ENCODE measurements around the gene UBALD1.

The UBALD1 gene

DNA sequence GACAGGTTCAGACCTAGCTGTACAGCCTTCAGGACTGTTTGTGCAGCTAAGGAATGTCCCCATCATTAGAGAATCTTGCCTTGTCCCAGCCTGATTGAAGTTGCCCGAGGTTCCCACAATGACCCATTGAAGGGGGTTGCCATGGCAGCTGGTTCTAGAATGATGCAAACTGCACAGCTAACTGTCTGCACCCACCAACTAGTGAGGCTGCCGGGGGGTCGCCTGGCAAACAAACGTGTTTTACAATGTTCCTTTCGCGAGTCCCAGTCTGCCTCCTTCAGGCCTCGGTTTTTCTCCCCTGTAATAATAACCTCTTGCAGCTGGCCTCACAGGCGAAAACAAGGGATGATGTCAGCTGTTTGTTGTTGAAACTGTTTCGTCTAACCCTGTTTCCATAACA lies 53.1 kb downstream of the UBALD1 start:
- no peak for DNase-seq (ENCODE audit: extremely low read depth, low read depth)
- TF ChIP-seq, protein P1, sequence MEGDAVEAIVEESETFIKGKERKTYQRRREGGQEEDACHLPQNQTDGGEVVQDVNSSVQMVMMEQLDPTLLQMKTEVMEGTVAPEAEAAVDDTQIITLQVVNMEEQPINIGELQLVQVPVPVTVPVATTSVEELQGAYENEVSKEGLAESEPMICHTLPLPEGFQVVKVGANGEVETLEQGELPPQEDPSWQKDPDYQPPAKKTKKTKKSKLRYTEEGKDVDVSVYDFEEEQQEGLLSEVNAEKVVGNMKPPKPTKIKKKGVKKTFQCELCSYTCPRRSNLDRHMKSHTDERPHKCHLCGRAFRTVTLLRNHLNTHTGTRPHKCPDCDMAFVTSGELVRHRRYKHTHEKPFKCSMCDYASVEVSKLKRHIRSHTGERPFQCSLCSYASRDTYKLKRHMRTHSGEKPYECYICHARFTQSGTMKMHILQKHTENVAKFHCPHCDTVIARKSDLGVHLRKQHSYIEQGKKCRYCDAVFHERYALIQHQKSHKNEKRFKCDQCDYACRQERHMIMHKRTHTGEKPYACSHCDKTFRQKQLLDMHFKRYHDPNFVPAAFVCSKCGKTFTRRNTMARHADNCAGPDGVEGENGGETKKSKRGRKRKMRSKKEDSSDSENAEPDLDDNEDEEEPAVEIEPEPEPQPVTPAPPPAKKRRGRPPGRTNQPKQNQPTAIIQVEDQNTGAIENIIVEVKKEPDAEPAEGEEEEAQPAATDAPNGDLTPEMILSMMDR (IDR thresholded peaks at IDR 0.05; ENCODE audit: low read depth, low read length, missing control alignments), result no peak
- H3K4me3 ChIP-seq (replicated peaks; ENCODE audit: low read depth, low read length), result no peak overlapping the region
